Fibroblast of peridontal ligament (primary cell): ENCODE results near the gene TMED7.
"Not testable (repeated sequence)": the region's sequence is repeated elsewhere in the genome, so short reads cannot be mapped to it uniquely, and the experiment has no call there.

Experiments used
- DNase-seq: peaks from one replicate; pipeline ENCODE4 v3.0.0-alpha.2; 2010; ENCODE audit errors: extremely low read depth

Gene TMED7

GRCh38 chr5:115625579-115626444 is at the start of gene TMED7:
Gene TMED7 (minus strand): TSS chr5:115626036. CDS start chr5:115625792, 244 bp downstream.
- DNase-seq: peak; percentile 97

- DNase-seq: not testable (repeated sequence)
These were observed 48.9 kb upstream of the TMED7 start for GRCh38 chr5:115674782-115675181.

GRCh38 chr5:115673596-115673995 is 47.8 kb upstream of the TMED7 start:
- no peak for DNase-seq

- DNase-seq: no peak
These were observed 46.1 kb upstream of the TMED7 start for GRCh38 chr5:115671939-115672338.

GRCh38 chr5:115666023-115666422 is 40.2 kb upstream of the TMED7 start:
- DNase-seq: no peak

DNA sequence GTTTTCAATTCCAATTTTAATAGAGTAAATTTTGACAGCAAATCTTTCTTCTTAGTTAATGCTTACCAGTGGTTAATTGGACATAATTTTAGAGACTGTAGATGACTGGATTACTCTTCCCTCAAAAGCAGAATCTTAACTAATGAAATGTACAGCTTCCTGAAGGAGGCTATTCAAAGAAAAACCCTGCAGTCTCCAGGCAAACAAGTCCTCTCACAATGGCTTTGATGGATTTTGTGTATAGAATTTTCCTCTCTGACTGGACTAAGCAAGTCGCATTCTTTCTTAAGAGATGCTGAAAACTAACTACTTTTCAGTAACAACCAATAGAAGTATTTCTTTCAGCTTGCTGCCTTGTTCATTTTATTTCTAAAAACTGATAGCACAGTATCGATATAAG is 35.7 kb upstream of the TMED7 start:
- DNase-seq: no peak

- DNase-seq: peak; percentile 5
These were observed 35.3 kb upstream of the TMED7 start for GRCh38 chr5:115661101-115661500.

GRCh38 chr5:115657881-115658233 is 32.0 kb upstream of the TMED7 start:
- peak; percentile 58 for DNase-seq

DNA sequence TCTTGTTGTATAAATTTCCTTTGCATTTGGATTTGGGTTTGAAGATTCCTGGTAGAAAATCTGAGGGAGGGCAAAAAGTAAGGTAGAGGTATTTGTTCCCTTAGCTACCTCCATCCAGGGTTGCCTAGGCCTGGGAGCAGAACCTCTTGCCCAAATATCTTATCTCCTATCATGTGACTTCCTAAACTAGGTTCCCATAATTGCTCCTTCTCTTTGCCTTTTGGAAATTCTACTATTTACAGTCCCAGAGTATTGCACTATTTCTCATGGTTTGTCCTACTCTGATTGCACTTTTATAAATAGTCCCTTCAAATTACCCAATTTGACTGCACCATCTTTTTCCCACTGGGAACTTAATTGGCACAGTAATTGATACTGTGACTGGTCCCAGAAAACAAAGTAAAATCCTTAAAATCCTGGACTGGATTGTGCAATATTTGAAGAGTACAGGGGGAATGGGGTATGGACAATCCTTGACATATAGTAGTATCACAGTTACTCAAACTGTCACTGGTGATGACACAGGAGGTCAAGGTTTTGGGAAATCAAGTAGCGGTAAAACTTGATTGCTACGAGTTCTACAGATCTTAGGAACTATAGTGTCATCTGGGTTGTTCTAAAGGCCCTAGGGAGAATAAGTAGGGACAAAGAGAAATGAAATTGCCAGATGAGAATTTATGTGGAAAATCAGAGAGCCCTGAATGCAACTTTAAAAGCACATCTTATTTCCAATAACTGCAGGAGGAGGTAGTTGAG is 31.5 kb upstream of the TMED7 start:
- DNase-seq: no peak

- DNase-seq: no peak
These were observed 30.6 kb upstream of the TMED7 start for GRCh38 chr5:115656404-115656803.

DNA sequence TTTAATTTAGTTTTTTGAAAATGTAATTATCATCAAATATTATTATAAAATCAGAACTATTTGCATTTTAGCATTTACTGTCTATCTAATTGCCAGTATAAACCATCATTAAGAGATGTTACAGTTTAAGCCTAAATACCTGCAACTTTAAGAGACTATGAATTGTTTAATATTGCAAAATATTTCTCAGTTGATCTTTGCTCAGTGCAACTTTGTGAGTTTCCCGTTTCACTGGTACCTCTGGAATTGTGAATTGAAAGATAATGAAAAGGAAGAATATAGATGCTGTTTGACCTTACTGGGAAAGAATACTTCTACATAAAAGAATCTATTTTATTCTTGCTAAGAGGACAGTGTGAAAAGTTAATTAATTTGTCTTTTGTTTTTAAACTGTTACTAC is 30.2 kb upstream of the TMED7 start:
- DNase-seq: no peak

GRCh38 chr5:115649541-115649940 is 23.7 kb upstream of the TMED7 start:
- no peak for DNase-seq

GRCh38 chr5:115648056-115648455 is 22.2 kb upstream of the TMED7 start:
- DNase-seq: no peak

DNA sequence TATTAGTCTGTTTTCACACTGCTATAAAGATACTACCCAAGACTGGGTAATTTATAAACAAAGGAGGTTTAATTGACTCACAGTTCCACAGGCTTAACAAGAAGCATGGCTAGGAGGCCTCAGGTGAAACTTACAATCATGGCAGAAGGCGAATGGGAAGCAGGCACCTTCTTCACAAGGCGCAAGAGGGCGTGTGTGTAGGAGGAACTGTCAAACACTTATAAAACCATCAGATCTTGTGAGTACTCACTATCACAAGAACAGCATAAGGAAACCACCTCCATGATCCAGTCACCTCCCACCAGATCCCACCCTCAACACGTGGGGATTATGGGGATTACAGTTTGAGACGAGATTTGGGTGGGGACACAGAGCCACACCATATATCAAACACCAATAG is 19.6 kb upstream of the TMED7 start:
- not testable (repeated sequence) for DNase-seq

- DNase-seq: no peak
These were observed 18.2 kb upstream of the TMED7 start for GRCh38 chr5:115644046-115644445.

- DNase-seq: no peak
These were observed 16.1 kb upstream of the TMED7 start for GRCh38 chr5:115641948-115642347.

- DNase-seq: no peak
These were observed 14.4 kb upstream of the TMED7 start for GRCh38 chr5:115640274-115640673.

- DNase-seq: no peak
These were observed 13.5 kb upstream of the TMED7 start for GRCh38 chr5:115639377-115639776.

DNA sequence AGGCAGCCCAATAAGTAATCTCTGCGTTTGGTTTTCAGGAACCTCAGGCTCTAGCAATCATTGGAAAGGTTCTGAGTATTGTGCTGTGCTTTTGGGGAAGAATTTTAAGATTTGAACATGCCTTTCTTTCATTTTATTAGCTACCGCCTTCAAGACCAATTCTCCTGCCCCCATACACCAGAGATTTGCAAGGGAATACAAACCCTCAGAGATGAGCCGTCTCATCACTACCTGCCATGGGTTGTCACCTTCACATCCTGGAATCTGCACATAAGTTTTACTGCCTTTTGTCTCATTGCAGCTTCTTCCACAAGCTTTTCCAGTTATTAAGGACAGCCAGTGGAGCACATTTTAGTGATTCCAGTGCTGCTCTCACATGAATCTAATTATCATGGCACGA is 11.7 kb upstream of the TMED7 start:
- DNase-seq: no peak

- DNase-seq: no peak
These were observed 10.2 kb upstream of the TMED7 start for GRCh38 chr5:115636008-115636407.

GRCh38 chr5:115634343-115635132 is 8.7 kb upstream of the TMED7 start:
- DNase-seq: peak; percentile 88

GRCh38 chr5:115629903-115630302 is 4.1 kb upstream of the TMED7 start:
- no peak for DNase-seq
